HG03432 (cell line): ENCODE data around the gene BCORL1.
A peak's percentile ranks its signal among the peaks of the same experiment; 100 is the strongest.

Source experiments
- ATAC-seq: cut with Tn5 transposase; IDR thresholded peaks from one replicate; pipeline ENCODE4 v1.9.1; 2021; ENCODE audit warnings: mild to moderate bottlenecking, moderate library complexity; ENCODE audit not compliant: unreplicated experiment

The BCORL1 gene

GRCh38 chrX:130009658-130010223, 27.3 kb downstream of the BCORL1 start:
- ATAC-seq = no peak

- no peak for ATAC-seq
These were observed 30.2 kb downstream of the BCORL1 start for GRCh38 chrX:130012683-130013082.

GRCh38 chrX:130013661-130014060, 31.2 kb downstream of the BCORL1 start:
- no peak for ATAC-seq

GRCh38 chrX:130014356-130014755, 31.9 kb downstream of the BCORL1 start:
- ATAC-seq = no peak

GRCh38 chrX:130014770-130015169, 32.3 kb downstream of the BCORL1 start:
- ATAC-seq = no peak

- ATAC-seq = no peak
These were observed 32.7 kb downstream of the BCORL1 start for GRCh38 chrX:130015181-130015580.

- no peak for ATAC-seq
These were observed 35.7 kb downstream of the BCORL1 start for GRCh38 chrX:130018143-130018542.

GRCh38 chrX:130020661-130021324, 38.4 kb downstream of the BCORL1 start:
- no peak for ATAC-seq

- ATAC-seq = peak; percentile 100
These were observed 41.7 kb downstream of the BCORL1 start for GRCh38 chrX:130024127-130024526.

- no peak for ATAC-seq
These were observed 42.8 kb downstream of the BCORL1 start for GRCh38 chrX:130025256-130025655.

- ATAC-seq = no peak
These were observed 45.1 kb downstream of the BCORL1 start for GRCh38 chrX:130027569-130027968.

GRCh38 chrX:130028196-130028595, 45.8 kb downstream of the BCORL1 start:
- ATAC-seq = no peak

GRCh38 chrX:130030826-130031225, 48.4 kb downstream of the BCORL1 start:
- ATAC-seq = no peak

GRCh38 chrX:130032552-130032951, 50.1 kb downstream of the BCORL1 start:
- no peak for ATAC-seq

- ATAC-seq = no peak
These were observed 51.7 kb downstream of the BCORL1 start for GRCh38 chrX:130034178-130034577.

GRCh38 chrX:130039847-130040246, 57.4 kb downstream of the BCORL1 start:
- no peak for ATAC-seq

- ATAC-seq = no peak
These were observed 65.0 kb downstream of the BCORL1 start for GRCh38 chrX:130047416-130047815.

GRCh38 chrX:130048686-130049222, 66.3 kb downstream of the BCORL1 start:
- no peak for ATAC-seq

GRCh38 chrX:130049821-130050220, 67.4 kb downstream of the BCORL1 start:
- ATAC-seq = no peak

- no peak for ATAC-seq
These were observed 68.9 kb downstream of the BCORL1 start for GRCh38 chrX:130051176-130051845.

- ATAC-seq = no peak
These were observed 70.8 kb downstream of the BCORL1 start for GRCh38 chrX:130053236-130053635.

- ATAC-seq = no peak
These were observed 72.7 kb downstream of the BCORL1 start for GRCh38 chrX:130055103-130055502.
